HCT116 (cell line): ENCODE data around the gene TOM1. TPM values are rescaled to one million over a fixed set of nuclear protein-coding genes. Genes with fewer than 3 reads are reported as not detected.

Experiments used
- ATAC-seq: fragments of 200-7000 bp; cut with Tn5 transposase; 2 replicates; pipeline ENCODE4 v1.9.1; 2020; ENCODE audit warnings: mild to moderate bottlenecking, moderate library complexity
- BruUV-seq: library from RNA; stranded (reverse); fragments of 400-500 nt; replicated peaks from 2 replicates; lab custom pipeline; 2021; lab: Mats Ljungman, UMichigan
- CTCF ChIA-PET: fragments of 300-600 bp; sonication (Branson Sonifier 250); formaldehyde crosslinking; loops from one replicate; lab custom pipeline; 2021; ENCODE audit warnings: antibody characterized with exemption; lab: Charles Lee
- POLR2A ChIA-PET: fragments of 300-600, 350-600 bp; sonication (Branson Sonifier 250); formaldehyde crosslinking; loops from one replicate; lab custom pipeline; 2021; ENCODE audit warnings: antibody characterized with exemption; lab: Charles Lee
- RAD21 ChIA-PET, 2 experiments: fragments of 300-600 bp; sonication (Branson Sonifier 250); formaldehyde crosslinking; loops; one replicate each; lab custom pipeline; 2023; ENCODE audit warnings: low total read pairs in 2 of 2; ENCODE audit not compliant: uncharacterized antibody in 2 of 2, unreplicated experiment in 2 of 2, low non-redundant PET in 1 of 2; lab: Charles Lee
- DNase-seq: peaks from one replicate; pipeline ENCODE4 v3.0.0-alpha.2; 2010; ENCODE audit warnings: low read depth, low spot score
- H2AFZ ChIP-seq: fragments of 200-600 bp; shearing (Covaris generic), sonication (generic); 2 replicates; pipeline ENCODE4 v1.6.1; 2017; ENCODE audit warnings: low read depth, mixed run types, mixed read lengths, antibody characterized with exemption, low read length; ENCODE audit not compliant: poor library complexity, severe bottlenecking
- H3K27ac ChIP-seq: 2 replicates; pipeline ENCODE4 v1.5.1; 2012; ENCODE audit warnings: low read depth, low read length
- H3K27me3 ChIP-seq: fragments of 200-600 bp; sonication (generic); 2 replicates; pipeline ENCODE4 v1.6.1; 2016; ENCODE audit warnings: mixed run types, low read length, mixed read lengths; ENCODE audit not compliant: insufficient read depth
- H3K36me3 ChIP-seq, 2 experiments: fragments of 200-500 bp in 1 of 2; fragments of 200-600 bp in 1 of 2; sonication (Bioruptor generic) in 1 of 2; sonication (generic) in 1 of 2; 2 replicates each; pipeline versions ENCODE4 v1.5.1 to v1.6.1; 2014 to 2016; ENCODE audit warnings: low read length in 2 of 2, inconsistent platforms in 1 of 2, mixed read lengths in 1 of 2, mixed run types in 1 of 2; ENCODE audit not compliant: insufficient read depth in 2 of 2, control insufficient read depth in 1 of 2
- H3K4me1 ChIP-seq, 2 experiments: fragments of 200-600 bp in 1 of 2; sonication (generic) in 1 of 2; 2 replicates each; pipeline versions ENCODE4 v1.5.1 to v1.6.1; 2012 to 2017; ENCODE audit warnings: low read length in 2 of 2, inconsistent platforms in 1 of 2, mild to moderate bottlenecking in 1 of 2, mixed read lengths in 1 of 2, mixed run types in 1 of 2, moderate library complexity in 1 of 2; ENCODE audit not compliant: insufficient read depth in 2 of 2, control insufficient read depth in 1 of 2
- H3K4me2 ChIP-seq: fragments of 200-600 bp; sonication (generic); 2 replicates; pipeline ENCODE4 v1.6.1; 2017; ENCODE audit warnings: mixed run types, low read length, mixed read lengths
- H3K4me3 ChIP-seq, 2 experiments: fragments of 200-600 bp in 1 of 2; sonication (generic) in 1 of 2; replicated peaks in 1 of 2; 2 replicates each; pipeline ENCODE4 v1.5.1; 2011 to 2016; ENCODE audit warnings: low read length in 2 of 2, control low read depth in 1 of 2, low read depth in 1 of 2, mild to moderate bottlenecking in 1 of 2, mixed read lengths in 1 of 2, mixed run types in 1 of 2
- H3K79me2 ChIP-seq: fragments of 200-600 bp; sonication (generic); 2 replicates; pipeline ENCODE4 v1.6.1; 2017; ENCODE audit warnings: mild to moderate bottlenecking, mixed run types, low read length, moderate library complexity, mixed read lengths; ENCODE audit not compliant: insufficient read depth
- H3K9ac ChIP-seq: fragments of 200-600 bp; sonication (generic); 2 replicates; pipeline ENCODE4 v1.6.1; 2016; ENCODE audit warnings: low read length, mixed read lengths
- H3K9me2 ChIP-seq: fragments of 200-600 bp; sonication (generic), shearing (Covaris generic); 2 replicates; pipeline ENCODE4 v1.6.1; 2017; ENCODE audit warnings: mixed run types, mild to moderate bottlenecking, moderate library complexity; ENCODE audit not compliant: insufficient read depth
- H3K9me3 ChIP-seq, 2 experiments: fragments of 200-500 bp in 1 of 2; fragments of 200-600 bp in 1 of 2; sonication (Bioruptor generic) in 1 of 2; sonication (generic) in 1 of 2; 2 replicates each; pipeline ENCODE4 v1.6.1; 2014 to 2017; ENCODE audit warnings: low read length in 2 of 2, mixed read lengths in 2 of 2, inconsistent platforms in 1 of 2, low read depth in 1 of 2, mild to moderate bottlenecking in 1 of 2, mixed run types in 1 of 2, moderate library complexity in 1 of 2; ENCODE audit not compliant: control insufficient read depth in 1 of 2, insufficient read depth in 1 of 2
- H4K20me1 ChIP-seq: fragments of 200-600 bp; sonication (generic), shearing (Covaris generic); 2 replicates; pipeline ENCODE4 v1.6.1; 2017; ENCODE audit warnings: mixed run types, mild to moderate bottlenecking, moderate library complexity; ENCODE audit not compliant: insufficient read depth
- CBX3 ChIP-seq: IDR thresholded peaks from 2 replicates; pipeline ENCODE4 v1.6.1; 2012; ENCODE audit warnings: low read depth
- EGR1 ChIP-seq: IDR thresholded peaks from 2 replicates; pipeline ENCODE4 v1.6.1; 2012; ENCODE audit warnings: low read depth
- EZH2 ChIP-seq: fragments of 200-600 bp; sonication (generic); IDR thresholded peaks from 2 replicates; pipeline ENCODE4 v1.6.1; 2017; ENCODE audit warnings: antibody characterized with exemption, mixed run types
- FOSL1 ChIP-seq: IDR thresholded peaks from 2 replicates; pipeline ENCODE4 v1.6.1; 2012; ENCODE audit warnings: low read depth
- MAX ChIP-seq: IDR thresholded peaks from 2 replicates; pipeline ENCODE4 v1.6.1; 2012
- SIN3A ChIP-seq: IDR thresholded peaks from 2 replicates; pipeline ENCODE4 v1.6.1; 2012; ENCODE audit warnings: low read depth
- TCF7L2 ChIP-seq: IDR thresholded peaks from 2 replicates; pipeline ENCODE4 v1.7.0; 2011; ENCODE audit warnings: borderline replicate concordance, inconsistent platforms; ENCODE audit not compliant: insufficient read depth, insufficient read length; ENCODE audit errors: extremely low read depth
- ZNF274 ChIP-seq: fragments of 200-500 bp; sonication (Bioruptor generic); IDR thresholded peaks from 2 replicates; pipeline ENCODE4 v1.6.1; 2014; ENCODE audit warnings: mild to moderate bottlenecking, low read depth, low read length, inconsistent platforms
- intact Hi-C: fragments of 100-400 bp; cut with micrococcal nuclease; formaldehyde crosslinking; loops from 2 replicates; pipeline ENCODE4 v1.10.0; 2022
- total RNA-seq: library from RNA; stranded (reverse); gene quantifications from one replicate; pipeline ENCODE4 v1.2.1, GENCODE V29; 2021; ENCODE audit not compliant: unreplicated experiment
- TF ChIP-seq, protein P1 (sequence below): IDR thresholded peaks from 2 replicates; pipeline ENCODE4 v1.6.1; 2011; ENCODE audit warnings: mild to moderate bottlenecking, low read length, moderate library complexity; ENCODE audit not compliant: insufficient replicate concordance; ENCODE audit errors: extremely low read depth

TOM1 gene
- total RNA-seq, 1 experiment from 2014 or later, result 18.0 TPM

DNA sequence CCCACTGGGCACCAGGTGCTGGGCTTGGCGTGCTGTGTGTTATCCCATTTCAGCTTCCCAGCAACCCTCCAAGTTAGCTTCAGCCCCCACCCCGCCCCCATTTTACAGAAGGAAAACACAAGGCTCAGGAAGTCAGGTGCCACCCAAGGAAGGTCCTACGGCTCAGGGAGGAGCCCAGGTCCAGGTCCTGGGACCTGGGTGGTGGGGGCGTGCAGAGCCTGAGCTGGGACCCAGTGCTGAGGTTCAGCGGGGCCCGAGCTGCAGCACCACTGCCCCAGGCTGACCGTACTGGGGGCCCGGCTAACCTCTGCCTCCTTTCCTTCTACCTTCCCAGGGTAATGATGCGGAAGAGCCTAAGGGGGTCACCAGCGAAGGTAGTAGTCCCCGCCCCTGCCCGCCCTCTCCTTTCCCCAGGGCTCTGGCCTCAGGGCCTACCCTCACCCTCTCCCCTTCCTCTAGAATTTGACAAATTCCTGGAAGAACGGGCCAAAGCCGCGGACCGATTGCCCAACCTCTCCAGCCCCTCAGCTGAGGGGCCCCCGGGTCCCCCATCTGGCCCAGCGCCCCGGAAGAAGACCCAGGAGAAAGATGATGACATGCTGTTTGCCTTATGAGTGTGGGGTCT lies 47.0 kb downstream of the TOM1 start:
- no peaks in the 10 kb centered on the region for H4K20me1 ChIP-seq
- no peak overlapping the region for H3K4me2 ChIP-seq
- CTCF ChIA-PET, result no interaction called here
- H3K79me2 ChIP-seq, result no peaks in the 10 kb centered on the region
- peaks cover 2 to 13% of the 10 kb centered on the region in 2 experiments; a peak in 3 of 4 replicates for H3K4me1 ChIP-seq
- intact Hi-C loops, result no loop called here
- TF ChIP-seq EGR1 (no peak), CBX3 (no peak), ZNF274 (no peak), EZH2 (no peak), SIN3A (no peak), TCF7L2 (no peak), FOSL1 (no peak), MAX (no peak)
- TF ChIP-seq, protein P1, sequence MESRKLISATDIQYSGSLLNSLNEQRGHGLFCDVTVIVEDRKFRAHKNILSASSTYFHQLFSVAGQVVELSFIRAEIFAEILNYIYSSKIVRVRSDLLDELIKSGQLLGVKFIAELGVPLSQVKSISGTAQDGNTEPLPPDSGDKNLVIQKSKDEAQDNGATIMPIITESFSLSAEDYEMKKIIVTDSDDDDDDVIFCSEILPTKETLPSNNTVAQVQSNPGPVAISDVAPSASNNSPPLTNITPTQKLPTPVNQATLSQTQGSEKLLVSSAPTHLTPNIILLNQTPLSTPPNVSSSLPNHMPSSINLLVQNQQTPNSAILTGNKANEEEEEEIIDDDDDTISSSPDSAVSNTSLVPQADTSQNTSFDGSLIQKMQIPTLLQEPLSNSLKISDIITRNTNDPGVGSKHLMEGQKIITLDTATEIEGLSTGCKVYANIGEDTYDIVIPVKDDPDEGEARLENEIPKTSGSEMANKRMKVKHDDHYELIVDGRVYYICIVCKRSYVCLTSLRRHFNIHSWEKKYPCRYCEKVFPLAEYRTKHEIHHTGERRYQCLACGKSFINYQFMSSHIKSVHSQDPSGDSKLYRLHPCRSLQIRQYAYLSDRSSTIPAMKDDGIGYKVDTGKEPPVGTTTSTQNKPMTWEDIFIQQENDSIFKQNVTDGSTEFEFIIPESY, result no peak
- no peak overlapping the region for H3K4me3 ChIP-seq
- BruUV-seq, result no TSS peak
- POLR2A ChIA-PET, result no interaction called here
- no peaks in the 10 kb centered on the region for H3K36me3 ChIP-seq
- H3K9me2 ChIP-seq, result no peaks in the 10 kb centered on the region
- RAD21 ChIA-PET, result no interaction called here
- H3K27me3 ChIP-seq, result no peaks in the 10 kb centered on the region
- no peak for ATAC-seq
- H2AFZ ChIP-seq, result no peak overlapping the region
- no peak for DNase-seq
- H3K9ac ChIP-seq, result no peak overlapping the region
- peaks cover 0 to 8% of the 10 kb centered on the region in 2 experiments; a peak in 1 of 4 replicates for H3K9me3 ChIP-seq
- H3K27ac ChIP-seq, result no peak overlapping the region
